C4-2B (cell line): ENCODE data around the gene TAMALIN.

Experiments used
- CTCF ChIP-seq: fragments of 450-650 bp; conservative IDR thresholded peaks from 2 replicates; pipeline ENCODE4 v1.5.1; 2017; ENCODE audit warnings: mild to moderate bottlenecking
- ZFX ChIP-seq: fragments of 450-650 bp; IDR thresholded peaks from 2 replicates; pipeline ENCODE4 v1.6.1; 2017

GRCh38 chr12:51959211-51959610, 47.5 kb upstream of the TAMALIN start:
- TF ChIP-seq CTCF (no peak), ZFX (no peak)
